ENCODE results near the gene GABRG3. TPM values are rescaled to one million over a fixed set of nuclear protein-coding genes. Genes with fewer than 3 reads are reported as not detected.

Gene GABRG3
- total RNA-seq, 1 experiment from 2014 or later, result not detected

DNA sequence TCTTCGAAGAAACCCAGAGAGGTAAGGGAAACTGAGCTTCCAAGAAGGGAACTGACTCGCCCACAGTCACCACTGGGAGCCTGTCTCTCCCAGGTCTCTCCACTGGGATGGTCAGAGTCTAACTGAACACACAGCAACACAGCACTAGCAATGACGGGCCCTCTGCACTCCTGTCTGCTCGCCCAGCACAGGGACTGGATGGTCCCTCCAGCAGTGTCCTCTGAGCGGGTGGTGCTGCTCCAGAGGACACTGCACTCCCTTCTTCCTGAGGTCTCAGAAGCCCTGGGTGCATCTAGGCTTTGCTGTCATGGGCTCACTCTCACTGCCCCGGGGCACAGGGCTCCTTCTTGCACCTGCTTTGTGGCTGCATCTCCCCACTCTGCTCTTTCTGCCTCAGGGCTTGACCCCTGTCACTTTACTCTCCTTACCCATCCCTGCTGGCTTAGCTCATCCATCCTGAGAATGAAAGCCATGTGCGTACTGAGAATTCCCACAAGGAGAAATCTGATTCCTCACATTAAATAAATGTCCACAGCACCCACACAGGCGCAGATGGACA lies 356.6 kb downstream of the GABRG3 start:
- TF ChIP-seq, protein P1, sequence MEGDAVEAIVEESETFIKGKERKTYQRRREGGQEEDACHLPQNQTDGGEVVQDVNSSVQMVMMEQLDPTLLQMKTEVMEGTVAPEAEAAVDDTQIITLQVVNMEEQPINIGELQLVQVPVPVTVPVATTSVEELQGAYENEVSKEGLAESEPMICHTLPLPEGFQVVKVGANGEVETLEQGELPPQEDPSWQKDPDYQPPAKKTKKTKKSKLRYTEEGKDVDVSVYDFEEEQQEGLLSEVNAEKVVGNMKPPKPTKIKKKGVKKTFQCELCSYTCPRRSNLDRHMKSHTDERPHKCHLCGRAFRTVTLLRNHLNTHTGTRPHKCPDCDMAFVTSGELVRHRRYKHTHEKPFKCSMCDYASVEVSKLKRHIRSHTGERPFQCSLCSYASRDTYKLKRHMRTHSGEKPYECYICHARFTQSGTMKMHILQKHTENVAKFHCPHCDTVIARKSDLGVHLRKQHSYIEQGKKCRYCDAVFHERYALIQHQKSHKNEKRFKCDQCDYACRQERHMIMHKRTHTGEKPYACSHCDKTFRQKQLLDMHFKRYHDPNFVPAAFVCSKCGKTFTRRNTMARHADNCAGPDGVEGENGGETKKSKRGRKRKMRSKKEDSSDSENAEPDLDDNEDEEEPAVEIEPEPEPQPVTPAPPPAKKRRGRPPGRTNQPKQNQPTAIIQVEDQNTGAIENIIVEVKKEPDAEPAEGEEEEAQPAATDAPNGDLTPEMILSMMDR (IDR thresholded peaks at IDR 0.05; ENCODE audit: unreplicated experiment), result no peak
- no peak overlapping the region for H3K27ac Mint-ChIP-seq (ENCODE audit: unreplicated experiment)
- CTCF ChIA-PET, result no interaction called here
- no TSS peak for BruUV-seq (replicated peaks)
- no peaks in the 10 kb centered on the region for H3K4me1 Mint-ChIP-seq (ENCODE audit: low read depth, unreplicated experiment)
- H3K9me3 Mint-ChIP-seq (ENCODE audit: low read depth, unreplicated experiment), result no peaks in the 10 kb centered on the region
- no peak for DNase-seq
- H3K27me3 Mint-ChIP-seq (ENCODE audit: unreplicated experiment), result no peaks in the 10 kb centered on the region
- intact Hi-C loops (cut with micrococcal nuclease; ENCODE audit: unreplicated experiment), result no loop called here
- H3K4me3 Mint-ChIP-seq (ENCODE audit: low read depth, unreplicated experiment), result no peak overlapping the region
- no peaks in the 10 kb centered on the region for H3K36me3 Mint-ChIP-seq (ENCODE audit: insufficient read depth, unreplicated experiment)

DNA sequence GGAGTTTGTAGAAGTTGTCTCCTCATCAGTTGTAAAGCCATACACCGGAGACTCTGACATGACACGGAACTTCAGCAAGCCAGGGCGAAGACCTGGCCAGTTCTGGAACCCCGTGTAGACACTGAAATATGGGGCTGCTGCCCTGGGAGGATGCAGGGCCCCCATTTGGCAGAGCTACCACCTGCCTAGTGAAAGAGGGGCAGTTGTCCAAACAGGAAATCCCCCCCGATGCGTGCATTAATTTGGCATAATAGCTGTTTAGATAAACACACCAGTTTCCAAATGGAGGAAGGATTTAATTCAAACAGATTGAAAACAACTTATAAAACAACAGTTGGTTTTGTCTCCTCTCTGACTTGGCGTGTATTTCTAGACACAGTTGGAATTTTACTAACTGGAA lies 357.2 kb downstream of the GABRG3 start:
- Mint-ChIP-seq H3K27ac (ENCODE audit: unreplicated experiment) (no peak overlapping the region), H3K27me3 (ENCODE audit: unreplicated experiment) (no peaks in the 10 kb centered on the region), H3K4me3 (ENCODE audit: low read depth, unreplicated experiment) (no peak overlapping the region), H3K4me1 (ENCODE audit: low read depth, unreplicated experiment) (no peaks in the 10 kb centered on the region), H3K36me3 (ENCODE audit: insufficient read depth, unreplicated experiment) (no peaks in the 10 kb centered on the region), H3K9me3 (ENCODE audit: low read depth, unreplicated experiment) (no peaks in the 10 kb centered on the region)
- no TSS peak for BruUV-seq (replicated peaks)
- CTCF ChIA-PET, result no interaction called here
- TF ChIP-seq, protein P1 (IDR thresholded peaks at IDR 0.05; ENCODE audit: unreplicated experiment), result no peak
- intact Hi-C loops (cut with micrococcal nuclease; ENCODE audit: unreplicated experiment), result no loop called here
- DNase-seq, result no peak

DNA sequence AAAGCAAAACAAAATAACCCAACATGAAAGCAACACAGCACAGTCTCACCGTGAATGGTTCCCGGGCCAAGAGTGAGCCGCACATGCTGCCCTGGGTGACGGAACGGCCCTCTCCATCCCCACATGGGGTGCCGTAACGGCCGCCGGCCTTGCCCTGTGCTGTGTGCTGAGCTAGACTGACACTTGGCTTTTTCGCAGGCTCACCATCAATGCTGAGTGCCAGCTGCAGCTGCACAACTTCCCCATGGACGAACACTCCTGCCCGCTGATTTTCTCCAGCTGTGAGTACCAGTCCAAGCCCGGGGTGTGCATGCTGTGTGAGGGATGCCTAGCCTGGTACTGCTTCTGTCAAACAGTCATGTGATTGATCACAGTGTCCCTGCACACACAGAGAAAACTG lies 357.6 kb downstream of the GABRG3 start:
- no peak overlapping the region for H3K4me3 Mint-ChIP-seq (ENCODE audit: low read depth, unreplicated experiment)
- no TSS peak for BruUV-seq (replicated peaks)
- H3K27me3 Mint-ChIP-seq (ENCODE audit: unreplicated experiment), result no peaks in the 10 kb centered on the region
- intact Hi-C loops (cut with micrococcal nuclease; ENCODE audit: unreplicated experiment), result no loop called here
- TF ChIP-seq, protein P1 (IDR thresholded peaks at IDR 0.05; ENCODE audit: unreplicated experiment), result no peak
- DNase-seq, result no peak
- H3K36me3 Mint-ChIP-seq (ENCODE audit: insufficient read depth, unreplicated experiment), result no peaks in the 10 kb centered on the region
- CTCF ChIA-PET, result no interaction called here
- H3K4me1 Mint-ChIP-seq (ENCODE audit: low read depth, unreplicated experiment), result no peaks in the 10 kb centered on the region
- H3K9me3 Mint-ChIP-seq (ENCODE audit: low read depth, unreplicated experiment), result no peaks in the 10 kb centered on the region
- no peak overlapping the region for H3K27ac Mint-ChIP-seq (ENCODE audit: unreplicated experiment)

DNA sequence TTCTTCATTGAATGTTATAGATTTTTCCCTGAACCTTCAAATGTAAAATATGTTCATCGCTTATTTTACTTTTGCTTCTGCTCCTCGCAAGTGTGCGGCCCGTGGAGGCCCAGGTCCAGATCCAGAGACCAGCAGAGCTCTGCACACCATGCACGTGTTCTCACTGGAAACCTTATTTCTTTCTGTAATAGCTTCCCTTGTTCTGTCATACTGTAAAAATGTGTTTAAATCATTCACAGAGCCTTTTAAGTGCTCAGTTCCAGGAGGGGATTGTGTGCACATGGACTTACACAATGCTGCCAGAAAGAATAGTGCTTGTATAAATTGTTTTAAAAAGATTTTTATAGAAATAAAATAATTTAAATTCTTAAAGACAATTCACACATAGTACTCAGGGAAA lies 359.3 kb downstream of the GABRG3 start:
- CTCF ChIA-PET, result no interaction called here
- no peaks in the 10 kb centered on the region for H3K9me3 Mint-ChIP-seq (ENCODE audit: low read depth, unreplicated experiment)
- no TSS peak for BruUV-seq (replicated peaks)
- H3K27me3 Mint-ChIP-seq (ENCODE audit: unreplicated experiment), result no peaks in the 10 kb centered on the region
- H3K4me3 Mint-ChIP-seq (ENCODE audit: low read depth, unreplicated experiment), result no peak overlapping the region
- no peaks in the 10 kb centered on the region for H3K4me1 Mint-ChIP-seq (ENCODE audit: low read depth, unreplicated experiment)
- no peak for DNase-seq
- TF ChIP-seq, protein P1 (IDR thresholded peaks at IDR 0.05; ENCODE audit: unreplicated experiment), result no peak
- no peak overlapping the region for H3K27ac Mint-ChIP-seq (ENCODE audit: unreplicated experiment)
- H3K36me3 Mint-ChIP-seq (ENCODE audit: insufficient read depth, unreplicated experiment), result no peaks in the 10 kb centered on the region
- intact Hi-C loops (cut with micrococcal nuclease; ENCODE audit: unreplicated experiment), result no loop called here

Data from Calu3 (cell line).